ENCODE results near the gene UBD.

UBD gene

DNA sequence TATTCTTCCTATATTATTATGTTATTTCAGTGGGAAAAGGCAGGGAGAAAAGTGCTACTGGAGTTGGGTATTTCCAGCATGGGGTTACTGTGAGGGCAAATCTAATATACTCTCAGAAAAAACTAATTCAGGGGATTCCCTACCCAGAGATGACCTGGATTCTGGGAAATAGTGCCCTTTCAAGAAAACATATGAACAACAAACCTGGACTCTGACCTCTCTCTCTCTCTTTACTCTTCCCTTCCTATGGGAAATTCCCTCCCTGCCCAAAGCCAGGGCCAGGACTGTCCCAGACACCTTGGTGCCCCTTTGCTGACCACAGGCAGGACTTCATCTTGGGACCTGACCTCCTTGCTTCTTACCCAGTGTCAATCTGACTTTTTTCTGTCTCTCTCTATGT lies 1.6 kb upstream of the UBD start:
- POLR2A ChIA-PET, result no interaction called here
- CTCF ChIA-PET, result interaction anchor here (0.6 kb wide), 1 partner anchor 125 kb away, joined by 3 read pairs; no protein-coding TSS in a partner anchor
- Histone ChIP-seq H3K4me1 (ENCODE audit: control insufficient read depth, insufficient read depth, low read length) (no peaks in the 10 kb centered on the region), H3K36me3 (ENCODE audit: control insufficient read depth in 2 of 2, insufficient read depth in 1 of 2, low read length in 2 of 2) (no peaks in the 10 kb centered on the region), H3K4me3 (ENCODE audit: low read depth, low read length) (no peak overlapping the region), H3K27ac (ENCODE audit: extremely low read depth, low read depth, low read length) (no peak overlapping the region), H3K9me3 (ENCODE audit: control insufficient read depth, insufficient read depth, low read depth, low read length) (no peaks in the 10 kb centered on the region)
- no peak for TF ChIP-seq ZNF404 (tag by site-specific recombination; IDR thresholded peaks at IDR 0.05)
- no peak for TF ChIP-seq ZNF530 (tag by site-specific recombination; IDR thresholded peaks at IDR 0.05; ENCODE audit: low read depth)
- TF ChIP-seq, protein P1, sequence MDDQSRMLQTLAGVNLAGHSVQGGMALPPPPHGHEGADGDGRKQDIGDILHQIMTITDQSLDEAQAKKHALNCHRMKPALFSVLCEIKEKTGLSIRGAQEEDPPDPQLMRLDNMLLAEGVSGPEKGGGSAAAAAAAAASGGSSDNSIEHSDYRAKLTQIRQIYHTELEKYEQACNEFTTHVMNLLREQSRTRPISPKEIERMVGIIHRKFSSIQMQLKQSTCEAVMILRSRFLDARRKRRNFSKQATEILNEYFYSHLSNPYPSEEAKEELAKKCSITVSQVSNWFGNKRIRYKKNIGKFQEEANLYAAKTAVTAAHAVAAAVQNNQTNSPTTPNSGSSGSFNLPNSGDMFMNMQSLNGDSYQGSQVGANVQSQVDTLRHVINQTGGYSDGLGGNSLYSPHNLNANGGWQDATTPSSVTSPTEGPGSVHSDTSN (CRISPR knock-in tag; IDR thresholded peaks at IDR 0.05), result no peak
- TF ChIP-seq ZNF10 (tag by site-specific recombination; IDR thresholded peaks at IDR 0.05), result no peak
- no peak for TF ChIP-seq ZNF654 (tag by site-specific recombination; IDR thresholded peaks at IDR 0.05; ENCODE audit: low read depth)
- no peak for TF ChIP-seq ZNF473 (tag by site-specific recombination; IDR thresholded peaks at IDR 0.05)
- TF ChIP-seq ZNF555 (tag by site-specific recombination; conservative IDR thresholded peaks at IDR 0.05), result no peak
- no peak for TF ChIP-seq ZNF701 (tag by site-specific recombination; IDR thresholded peaks at IDR 0.05)
- no peak for TF ChIP-seq GLIS2 (tag by site-specific recombination; IDR thresholded peaks at IDR 0.05)
- TF ChIP-seq KLF1 (tag by site-specific recombination; IDR thresholded peaks at IDR 0.05), result no peak
- TF ChIP-seq TCF7L2 (IDR thresholded peaks at IDR 0.05; ENCODE audit: borderline replicate concordance, low read depth, low read length), result no peak
- no peak for TF ChIP-seq ZNF580 (tag by site-specific recombination; IDR thresholded peaks at IDR 0.05)
- TF ChIP-seq ZNF600 (tag by site-specific recombination; IDR thresholded peaks at IDR 0.05), result no peak
- TF ChIP-seq SCRT2 (tag by site-specific recombination; IDR thresholded peaks at IDR 0.05), result no peak
- TF ChIP-seq ZSCAN30 (tag by site-specific recombination; IDR thresholded peaks at IDR 0.05), result no peak
- TF ChIP-seq ZNF341 (tag by site-specific recombination; IDR thresholded peaks at IDR 0.05; ENCODE audit: low read depth), result no peak
- no peak for TF ChIP-seq ZNF311 (tag by site-specific recombination; IDR thresholded peaks at IDR 0.05; ENCODE audit: borderline replicate concordance)

- POLR2A ChIA-PET, result no interaction called here
- Histone ChIP-seq H3K27ac (ENCODE audit: extremely low read depth, low read depth, low read length) (no peak overlapping the region), H3K9me3 (ENCODE audit: control insufficient read depth, insufficient read depth, low read depth, low read length) (no peaks in the 10 kb centered on the region), H3K4me3 (ENCODE audit: low read depth, low read length) (no peak overlapping the region), H3K4me1 (ENCODE audit: control insufficient read depth, insufficient read depth, low read length) (0 out of 2 replicates have a peak, but pooled peaks cover 3% of the 10 kb centered on the region), H3K36me3 (ENCODE audit: control insufficient read depth in 2 of 2, insufficient read depth in 1 of 2, low read length in 2 of 2) (no peaks in the 10 kb centered on the region)
- TF ChIP-seq BCL6B (tag by site-specific recombination; IDR thresholded peaks at IDR 0.05) (no peak), ZNF777 (tag by site-specific recombination; IDR thresholded peaks at IDR 0.05; ENCODE audit: borderline replicate concordance) (no peak), OVOL3 (tag by site-specific recombination; IDR thresholded peaks at IDR 0.05) (no peak)
- CTCF ChIA-PET, result interaction anchor here (1.3 kb wide), 1 partner anchor 95 kb away, joined by 3 read pairs; no protein-coding TSS in a partner anchor
These were observed 973 bp downstream of the UBD start for GRCh38 chr6:29558439-29559079.

GRCh38 chr6:29557320-29557719 lies 2.2 kb downstream of the UBD start:
- ChIA-PET POLR2A (no interaction called here), CTCF (interaction anchor here (0.9 kb wide), 1 partner anchor 9 kb away, joined by 3 read pairs; no protein-coding TSS in a partner anchor)
- Histone ChIP-seq H3K4me3 (ENCODE audit: low read depth, low read length) (no peak overlapping the region), H3K9me3 (ENCODE audit: control insufficient read depth, insufficient read depth, low read depth, low read length) (no peaks in the 10 kb centered on the region), H3K4me1 (ENCODE audit: control insufficient read depth, insufficient read depth, low read length) (peaks cover 10% of the 10 kb centered on the region), H3K36me3 (ENCODE audit: control insufficient read depth in 2 of 2, insufficient read depth in 1 of 2, low read length in 2 of 2) (no peaks in the 10 kb centered on the region), H3K27ac (ENCODE audit: extremely low read depth, low read depth, low read length) (no peak overlapping the region)
- TF ChIP-seq ZFP37 (tag by site-specific recombination; IDR thresholded peaks at IDR 0.05), result no peak
- no peak for TF ChIP-seq ZNF610 (tag by site-specific recombination; IDR thresholded peaks at IDR 0.05; ENCODE audit: borderline replicate concordance)
- no peak for TF ChIP-seq PRDM2 (tag by site-specific recombination; IDR thresholded peaks at IDR 0.05; ENCODE audit: borderline replicate concordance)
- TF ChIP-seq ZNF416 (tag by site-specific recombination; IDR thresholded peaks at IDR 0.05), result no peak
- no peak for TF ChIP-seq ZNF23 (tag by site-specific recombination; IDR thresholded peaks at IDR 0.05; ENCODE audit: borderline replicate concordance)

All from HEK293 (cell line).